ENCODE measurements around the gene PCSK7.

DNA sequence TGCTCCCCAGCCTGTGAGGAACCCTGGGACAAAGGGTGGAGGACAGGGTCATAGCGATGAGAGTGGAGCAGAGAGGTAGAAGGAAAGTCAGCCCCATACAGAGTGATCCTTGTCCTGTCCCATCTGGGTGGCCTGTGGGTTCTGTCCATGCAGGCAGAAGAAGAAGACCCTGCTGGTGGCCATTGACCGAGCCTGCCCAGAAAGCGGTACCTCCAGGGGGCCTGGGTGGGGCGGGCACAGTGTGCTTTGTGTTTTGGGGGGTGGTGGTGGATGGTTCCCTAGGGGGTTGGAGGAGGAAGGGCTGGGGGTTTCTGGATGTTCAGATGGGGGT lies 45.5 kb downstream of the PCSK7 start:
- no peak for TF ChIP-seq CTCF (IDR thresholded peaks at IDR 0.05 in 2 of 3, conservative IDR thresholded peaks at IDR 0.05 in 1 of 3; ENCODE audit: control insufficient read depth in 2 of 3, extremely low read depth in 1 of 3, insufficient read depth in 1 of 3, low read depth in 3 of 3, low read length in 3 of 3)
- no peak for TF ChIP-seq ETV6 (conservative IDR thresholded peaks at IDR 0.05 in 1 of 2, IDR thresholded peaks at IDR 0.05 in 1 of 2; ENCODE audit: borderline replicate concordance in 1 of 2, low read depth in 1 of 2)
- no peak for TF ChIP-seq NR2C1 (IDR thresholded peaks at IDR 0.05)
- TF ChIP-seq TAF1 (IDR thresholded peaks at IDR 0.05; ENCODE audit: borderline replicate concordance, low read depth, low read length): no peak

Data from GM12878 (cell line).